Measurements from ENCODE around the gene ELOVL5.

ELOVL5 gene

DNA sequence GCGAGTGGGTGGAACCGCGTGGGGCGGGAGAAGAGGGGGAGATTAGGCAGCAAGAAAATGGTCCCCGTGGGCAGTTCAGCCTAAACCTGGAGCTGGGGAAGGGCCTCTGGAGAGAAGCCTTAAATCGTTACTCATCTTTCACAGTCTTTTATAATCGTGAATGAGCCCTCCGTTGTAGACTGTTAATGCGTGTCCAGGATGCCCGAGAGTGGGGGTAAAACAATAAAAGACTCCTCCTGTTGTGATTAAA, 11.0 kb upstream of the ELOVL5 start:
- TF ChIP-seq, protein P1, sequence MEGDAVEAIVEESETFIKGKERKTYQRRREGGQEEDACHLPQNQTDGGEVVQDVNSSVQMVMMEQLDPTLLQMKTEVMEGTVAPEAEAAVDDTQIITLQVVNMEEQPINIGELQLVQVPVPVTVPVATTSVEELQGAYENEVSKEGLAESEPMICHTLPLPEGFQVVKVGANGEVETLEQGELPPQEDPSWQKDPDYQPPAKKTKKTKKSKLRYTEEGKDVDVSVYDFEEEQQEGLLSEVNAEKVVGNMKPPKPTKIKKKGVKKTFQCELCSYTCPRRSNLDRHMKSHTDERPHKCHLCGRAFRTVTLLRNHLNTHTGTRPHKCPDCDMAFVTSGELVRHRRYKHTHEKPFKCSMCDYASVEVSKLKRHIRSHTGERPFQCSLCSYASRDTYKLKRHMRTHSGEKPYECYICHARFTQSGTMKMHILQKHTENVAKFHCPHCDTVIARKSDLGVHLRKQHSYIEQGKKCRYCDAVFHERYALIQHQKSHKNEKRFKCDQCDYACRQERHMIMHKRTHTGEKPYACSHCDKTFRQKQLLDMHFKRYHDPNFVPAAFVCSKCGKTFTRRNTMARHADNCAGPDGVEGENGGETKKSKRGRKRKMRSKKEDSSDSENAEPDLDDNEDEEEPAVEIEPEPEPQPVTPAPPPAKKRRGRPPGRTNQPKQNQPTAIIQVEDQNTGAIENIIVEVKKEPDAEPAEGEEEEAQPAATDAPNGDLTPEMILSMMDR (conservative IDR thresholded peaks at IDR 0.05; ENCODE audit: low read depth, low read length): no peak
- no peak for DNase-seq (ENCODE audit: low read depth)
- peak overlapping the region; percentile 62 for H3K4me3 ChIP-seq (ENCODE audit: low read depth, low read length)

DNA sequence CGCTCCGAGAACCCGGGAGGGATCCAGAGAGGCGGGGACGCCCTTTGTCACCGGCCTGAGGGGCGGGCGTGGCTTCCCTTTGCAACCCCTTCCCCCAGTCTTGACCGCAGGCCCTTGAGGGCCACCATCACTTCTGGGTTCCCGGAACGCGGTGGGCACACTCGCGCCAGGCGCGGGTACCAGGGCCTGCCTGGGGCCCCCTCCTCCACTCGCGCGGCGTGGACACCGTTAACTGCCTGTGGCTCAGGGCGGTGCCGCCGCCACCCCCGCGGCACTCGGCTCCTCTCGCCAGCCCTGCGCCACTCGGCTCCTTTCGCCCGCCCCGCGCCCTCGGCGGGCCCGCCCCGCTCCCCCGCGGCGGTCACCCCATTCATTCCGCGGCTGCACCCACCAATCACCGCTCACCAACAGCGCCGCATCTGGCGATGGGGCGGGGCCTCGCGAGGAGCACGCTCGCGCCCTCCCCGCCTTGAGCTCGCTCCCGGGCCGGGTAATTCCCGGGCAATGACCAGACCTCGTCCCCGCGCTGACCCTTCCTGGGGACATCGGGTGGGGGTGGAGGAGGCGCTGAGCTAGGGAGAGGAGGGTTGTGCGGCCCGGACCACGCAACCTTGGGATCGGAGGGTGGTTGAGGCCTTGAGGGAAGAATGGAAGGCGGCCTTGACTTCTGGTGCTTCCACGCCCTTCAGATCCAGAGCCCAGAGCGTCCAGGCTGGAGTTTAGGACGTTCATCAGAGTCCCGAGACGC, 10.5 kb upstream of the ELOVL5 start:
- H3K4me3 ChIP-seq (ENCODE audit: low read depth, low read length): peak overlapping the region; percentile 66
- peak; percentile 98 for DNase-seq (ENCODE audit: low read depth)
- TF ChIP-seq, protein P1 (conservative IDR thresholded peaks at IDR 0.05; ENCODE audit: low read depth, low read length): no peak

DNA sequence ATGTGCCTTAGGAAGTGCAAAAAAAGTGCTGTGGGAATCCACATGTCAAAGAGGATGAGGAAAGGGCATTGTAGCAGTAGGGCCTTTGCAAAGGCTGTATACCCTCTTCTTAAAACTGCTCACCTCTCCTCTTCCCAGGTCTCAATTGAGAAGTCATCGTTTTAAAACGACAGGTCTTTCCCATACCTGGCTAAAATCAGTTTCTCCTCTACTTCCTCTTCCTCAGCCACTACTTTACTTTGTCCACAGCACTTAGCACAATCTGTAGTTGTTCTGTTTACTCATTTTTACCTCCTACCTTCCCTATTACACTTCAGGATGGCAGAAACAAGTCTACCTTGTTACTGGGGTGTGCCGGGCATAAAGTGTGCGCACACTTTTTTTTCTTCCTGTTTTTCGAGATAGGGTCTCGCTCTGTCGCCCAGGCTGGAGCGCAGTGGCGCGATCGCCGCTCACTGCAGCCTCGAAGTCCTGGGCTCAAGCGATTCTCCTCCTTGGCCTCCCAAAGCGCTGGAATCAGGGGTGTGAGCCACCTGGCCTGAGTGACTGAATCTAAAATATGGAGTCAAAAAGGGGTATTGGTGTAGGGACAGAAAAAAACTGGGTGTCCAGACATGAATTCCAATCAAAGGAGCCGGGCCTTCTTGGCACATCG, 9.8 kb upstream of the ELOVL5 start:
- no peak for DNase-seq (ENCODE audit: low read depth)
- peak overlapping the region; percentile 66 for H3K4me3 ChIP-seq (ENCODE audit: low read depth, low read length)
- TF ChIP-seq, protein P1 (conservative IDR thresholded peaks at IDR 0.05; ENCODE audit: low read depth, low read length): no peak

DNA sequence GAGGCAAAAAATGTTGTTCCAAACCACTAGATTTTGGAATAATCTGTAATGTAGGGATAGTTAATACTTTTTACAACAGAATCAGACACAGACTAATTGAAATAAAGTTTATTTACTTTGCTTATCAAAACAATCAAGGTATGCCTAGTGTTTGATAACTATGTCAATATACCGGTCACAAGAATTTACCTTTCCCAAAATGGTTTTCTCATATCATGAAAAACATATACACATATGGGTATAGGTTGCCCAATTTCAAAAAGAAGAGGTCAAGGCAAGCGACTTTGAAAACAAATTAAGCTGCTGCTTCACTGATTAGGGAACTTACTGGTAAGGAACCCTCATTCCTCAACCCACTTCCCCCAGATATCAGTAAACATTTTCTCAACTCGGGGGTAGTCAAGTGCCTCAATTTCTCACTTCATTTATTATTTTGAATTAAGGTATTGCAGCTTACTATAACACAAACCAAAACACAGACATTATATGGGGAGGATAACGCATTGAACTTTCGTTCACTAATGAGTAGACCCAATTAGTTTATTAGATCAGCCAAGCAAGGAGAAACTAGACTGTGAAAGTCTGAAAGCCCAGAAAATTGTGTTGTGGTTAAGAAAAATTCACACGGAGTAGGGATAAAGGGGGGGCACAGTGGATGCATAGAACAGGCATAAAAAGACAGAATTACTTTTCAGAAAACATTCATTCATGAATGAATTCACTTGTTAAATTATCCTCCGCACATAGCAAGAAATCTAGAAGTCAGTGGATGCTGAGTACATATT, 9.0 kb upstream of the ELOVL5 start:
- DNase-seq (ENCODE audit: low read depth): no peak
- H3K4me3 ChIP-seq (ENCODE audit: low read depth, low read length): no peak overlapping the region
- TF ChIP-seq, protein P1 (conservative IDR thresholded peaks at IDR 0.05; ENCODE audit: low read depth, low read length): no peak

DNA sequence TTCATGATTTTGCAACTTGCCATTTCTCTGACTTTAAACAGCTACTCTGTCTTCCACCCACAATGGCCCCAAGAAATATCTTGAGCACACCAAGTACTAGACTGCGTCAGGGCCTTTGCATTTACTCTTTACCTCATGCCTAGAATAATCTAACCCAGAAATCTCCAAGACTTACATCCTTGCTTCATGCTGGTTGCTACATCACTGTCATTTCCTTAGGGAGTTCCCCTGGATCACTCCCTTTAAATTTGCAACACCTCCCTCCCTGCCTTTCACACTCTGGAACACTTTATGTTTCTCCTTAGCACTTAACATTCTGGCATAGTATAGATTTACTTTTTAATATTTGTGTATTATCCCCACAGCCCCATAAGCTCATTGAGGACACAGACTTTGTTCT, 4.9 kb upstream of the ELOVL5 start:
- DNase-seq (ENCODE audit: low read depth): no peak
- TF ChIP-seq, protein P1 (conservative IDR thresholded peaks at IDR 0.05; ENCODE audit: low read depth, low read length): no peak
- no peak overlapping the region for H3K4me3 ChIP-seq (ENCODE audit: low read depth, low read length)

DNA sequence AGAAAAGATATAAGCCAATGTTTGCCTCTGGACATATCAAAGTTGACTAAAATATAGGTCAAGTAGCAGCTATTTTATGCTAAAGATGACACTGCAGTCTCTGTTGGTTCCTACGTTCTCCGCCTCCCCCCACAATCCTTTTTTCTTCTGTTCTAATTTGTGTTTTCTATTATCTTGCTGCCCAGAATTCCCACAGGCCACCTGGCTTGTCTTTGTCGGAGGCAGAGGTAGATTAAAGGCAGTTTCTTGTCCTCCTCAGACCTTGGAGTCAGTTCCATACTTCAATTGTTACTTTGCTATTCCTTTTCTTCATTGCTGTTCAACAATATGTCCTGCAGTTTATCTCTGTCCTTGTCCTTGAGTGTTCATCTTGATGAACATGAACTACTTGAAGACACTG, 3.6 kb upstream of the ELOVL5 start:
- DNase-seq (ENCODE audit: low read depth): no peak
- TF ChIP-seq, protein P1 (conservative IDR thresholded peaks at IDR 0.05; ENCODE audit: low read depth, low read length): no peak

More for the DNA sequence above, 3.6 kb upstream of the ELOVL5 start:
- no peak overlapping the region for H3K4me3 ChIP-seq (ENCODE audit: low read depth, low read length)
